Measurements from ENCODE around the gene EPHB2. TPM values are rescaled to one million over a fixed set of nuclear protein-coding genes. Genes with fewer than 3 reads are reported as not detected.

EPHB2 gene
- total and polyA plus RNA-seq, 2 of the 4 experiments (the other 2 are of a cell fraction): 52.3 to 58.8 TPM

GRCh38 chr1:22689505-22689904 lies 21.1 kb upstream of the EPHB2 start:
- Histone ChIP-seq H3K36me3 (ENCODE audit: control insufficient read depth, insufficient read depth, low read length) (no peaks in the 10 kb centered on the region), H4K8ac (ENCODE audit: low read depth in 2 of 2, low read length in 2 of 2) (peak overlapping the region in 1 of 2 experiments; percentile 78; a peak in 2 of 4 replicates), H3K79me1 (ENCODE audit: low read depth in 1 of 2, low read length in 2 of 2) (no peaks in the 10 kb centered on the region), H2BK5ac (ENCODE audit: low read depth, low read length, poor library complexity, severe bottlenecking) (peak overlapping the region; percentile 34), H2AFZ (replicated peaks; ENCODE audit: low read length, poor library complexity) (peak overlapping the region; percentile 7), H3K9me3 (ENCODE audit: control insufficient read depth, insufficient read depth, low read length) (no peaks in the 10 kb centered on the region), H2BK20ac (ENCODE audit: low read depth, low read length) (peak overlapping the region; percentile 36; the same call in 1 of the 2 replicates), H3K27ac (ENCODE audit: insufficient read depth, low read length) (peak overlapping the region; percentile 31; the same call in 1 of the 2 replicates), H3K4me2 (ENCODE audit: low read depth, low read length) (0 out of 2 replicates have a peak overlapping the region, but pooled peaks have one; percentile 4), H3K56ac (ENCODE audit: extremely low read depth, insufficient read depth, low read length) (no peak overlapping the region), H4K20me1 (ENCODE audit: insufficient read depth, low read length) (no peaks in the 10 kb centered on the region), H3K14ac (replicated peaks; ENCODE audit: low read depth, low read length) (no peak overlapping the region), H3K4me3 (ENCODE audit: insufficient read depth, low read depth, low read length) (no peak overlapping the region), H3K9me1 (ENCODE audit: insufficient read depth, low read length) (0 out of 2 replicates have a peak, but pooled peaks cover 5% of the 10 kb centered on the region), H2BK15ac (ENCODE audit: low read depth, low read length) (peak overlapping the region; percentile 54; the same call in 1 of the 3 replicates), H2AK5ac (ENCODE audit: low read depth, low read length) (peak overlapping the region; percentile 69; the same call in 1 of the 2 replicates), H4K5ac (ENCODE audit: low read depth, low read length) (peak overlapping the region; percentile 36), H3K18ac (ENCODE audit: low read depth, low read length) (peak overlapping the region; percentile 16; the same call in 1 of the 2 replicates), H3K27me3 (ENCODE audit: control insufficient read depth, insufficient read depth, low read length) (no peaks in the 10 kb centered on the region; the same call in 1 of the 2 replicates), H3K4ac (ENCODE audit: low read depth, low read length) (peak overlapping the region; percentile 75), H3K9ac (ENCODE audit: low read depth, low read length) (no peak overlapping the region), H2BK120ac (ENCODE audit: low read depth, low read length) (peak overlapping the region; percentile 58), H3K4me1 (ENCODE audit: control insufficient read depth, insufficient read depth, low read length) (peaks cover 10% of the 10 kb centered on the region), H4K91ac (ENCODE audit: insufficient read depth, low read depth, low read length) (peak overlapping the region; percentile 45; the same call in 1 of the 2 replicates), H3K23ac (ENCODE audit: low read depth, low read length) (peak overlapping the region; percentile 31; the same call in 1 of the 2 replicates), H2AK9ac (replicated peaks; ENCODE audit: low read depth, low read length, poor library complexity) (no peak overlapping the region)
- in situ Hi-C loops (cut with MboI; ENCODE audit: low sequenced_read_pairs): no loop called here
- 6% methylated on average over 7 of the region's 11 CpGs; no CpG with 5 or more reads in 1 of the 2 experiments for WGBS, 2 experiments (ENCODE audit: extremely low coverage in 2 of 2, insufficient read length in 1 of 2)
- TF ChIP-seq, protein P1, sequence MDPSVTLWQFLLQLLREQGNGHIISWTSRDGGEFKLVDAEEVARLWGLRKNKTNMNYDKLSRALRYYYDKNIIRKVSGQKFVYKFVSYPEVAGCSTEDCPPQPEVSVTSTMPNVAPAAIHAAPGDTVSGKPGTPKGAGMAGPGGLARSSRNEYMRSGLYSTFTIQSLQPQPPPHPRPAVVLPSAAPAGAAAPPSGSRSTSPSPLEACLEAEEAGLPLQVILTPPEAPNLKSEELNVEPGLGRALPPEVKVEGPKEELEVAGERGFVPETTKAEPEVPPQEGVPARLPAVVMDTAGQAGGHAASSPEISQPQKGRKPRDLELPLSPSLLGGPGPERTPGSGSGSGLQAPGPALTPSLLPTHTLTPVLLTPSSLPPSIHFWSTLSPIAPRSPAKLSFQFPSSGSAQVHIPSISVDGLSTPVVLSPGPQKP (IDR thresholded peaks at IDR 0.05; ENCODE audit: borderline replicate concordance, low read depth, low read length): no peak
- TF ChIP-seq FOS (IDR thresholded peaks at IDR 0.05; ENCODE audit: low read depth, low read length): peak; percentile 89
- 0 out of 2 replicates have a peak, but pooled peaks have one; percentile 46 for TF ChIP-seq MXI1 (IDR thresholded peaks at IDR 0.05; ENCODE audit: borderline replicate concordance, low read depth, low read length)
- TF ChIP-seq RCOR1 (IDR thresholded peaks at IDR 0.05; ENCODE audit: insufficient replicate concordance, low read length): peak; percentile 66
- TF ChIP-seq CEBPB (IDR thresholded peaks at IDR 0.05; ENCODE audit: low read depth, low read length): peak; percentile 45; the same call in 1 of the 2 replicates
- peak; percentile 24; the same call in 1 of the 2 replicates for TF ChIP-seq RAD21 (IDR thresholded peaks at IDR 0.05; ENCODE audit: low read length)
- no peak for TF ChIP-seq BHLHE40 (IDR thresholded peaks at IDR 0.05; ENCODE audit: low read depth, low read length)
- TF ChIP-seq NFE2L2 (IDR thresholded peaks at IDR 0.05; ENCODE audit: low read depth, low read length): peak; percentile 14; the same call in 1 of the 2 replicates
- TF ChIP-seq CTCF (conservative IDR thresholded peaks at IDR 0.05; ENCODE audit: low read depth, low read length): no peak
- TF ChIP-seq MAZ (IDR thresholded peaks at IDR 0.05; ENCODE audit: borderline replicate concordance, low read depth, low read length): peak; percentile 60; the same call in 1 of the 2 replicates
- no TSS peak for BruUV-seq (replicated peaks)
- DNase-seq (peak; percentile 96), ATAC-seq (ENCODE audit: low read depth) (peak; percentile 88)
- ChIA-PET POLR2A (ENCODE audit: unreplicated experiment) (no interaction called here), CTCF (interaction anchor here (0.9 kb wide), 1 partner anchor 15 kb away, joined by 3 read pairs; no protein-coding TSS in a partner anchor)
- intact Hi-C loops (cut with micrococcal nuclease): no loop called here
- dilution Hi-C loops (cut with HindIII; ENCODE audit: low sequenced_read_pairs, unreplicated experiment): no loop called here

All from IMR-90 (cell line).